H1 (cell line): Measurements from ENCODE around the gene NEGR1. TPM values are rescaled to one million over a fixed set of nuclear protein-coding genes. Genes with fewer than 3 reads are reported as not detected.

Source experiments
- CTCF ChIA-PET: fragments of 300-600 bp; sonication (Branson Sonifier 250); formaldehyde crosslinking; loops from one replicate; lab custom pipeline; 2021; ENCODE audit not compliant: partially characterized antibody; lab: Charles Lee
- POLR2A ChIA-PET: fragments of 300-600 bp; sonication (Branson Sonifier 250); formaldehyde crosslinking; loops from one replicate; lab custom pipeline; 2021; ENCODE audit warnings: inconsistent platforms; ENCODE audit not compliant: partially characterized antibody; lab: Charles Lee
- DNase-seq, 2 experiments: peaks; one replicate each; pipeline versions ENCODE4 v3.0.0 to v3.0.0-alpha.2; 2010 to 2022; ENCODE audit warnings: low spot score in 2 of 2, low read depth in 1 of 2, mixed read lengths in 1 of 2
- FAIRE-seq: peaks from 2 replicates; lab custom pipeline; 2011; peaks lifted over from hg19 to GRCh38; lab: Jason Lieb, UNC
- H2AFZ ChIP-seq: 2 replicates; pipeline ENCODE4 v1.8.1; 2012; ENCODE audit warnings: low read length, inconsistent platforms
- H2AK5ac ChIP-seq: 2 replicates; pipeline ENCODE4 v1.6.1; 2013; ENCODE audit warnings: low read depth, low read length
- H2BK120ac ChIP-seq: replicated peaks from 2 replicates; pipeline ENCODE3; 2013; ENCODE audit warnings: low read depth, low read length, inconsistent platforms
- H2BK12ac ChIP-seq: 2 replicates; pipeline ENCODE4 v1.6.1; 2013; ENCODE audit warnings: low read depth, low read length
- H2BK15ac ChIP-seq: 2 replicates; pipeline ENCODE4 v1.6.1; 2013; ENCODE audit warnings: low read length
- H2BK20ac ChIP-seq: 2 replicates; pipeline ENCODE4 v1.6.1; 2013; ENCODE audit warnings: low read length
- H2BK5ac ChIP-seq: 2 replicates; pipeline ENCODE4 v1.6.1; 2013; ENCODE audit warnings: low read depth, low read length
- H3K14ac ChIP-seq: 2 replicates; pipeline ENCODE4 v1.6.1; 2013; ENCODE audit warnings: inconsistent platforms; ENCODE audit not compliant: insufficient read length
- H3K18ac ChIP-seq: 2 replicates; pipeline ENCODE4 v1.6.1; 2013; ENCODE audit warnings: low read length; ENCODE audit errors: extremely low read depth
- H3K23ac ChIP-seq: 2 replicates; pipeline ENCODE4 v1.6.1; 2013; ENCODE audit warnings: inconsistent platforms; ENCODE audit not compliant: insufficient read length
- H3K23me2 ChIP-seq: 2 replicates; pipeline ENCODE4 v1.6.1; 2013; ENCODE audit warnings: low read depth, low read length
- H3K27ac ChIP-seq: 2 replicates; pipeline ENCODE4 v1.6.1; 2011; ENCODE audit warnings: low read depth, low read length, inconsistent platforms
- H3K27me3 ChIP-seq, 4 experiments: replicated peaks in 1 of 4; 1 replicate in 1 of 4; 2 replicates in 3 of 4; pipeline versions ENCODE4 v1.6.1 to v1.8.1; 2011 to 2013; ENCODE audit warnings: low read length in 3 of 4, mild to moderate bottlenecking in 3 of 4, inconsistent platforms in 2 of 4, mixed read lengths in 2 of 4, moderate library complexity in 1 of 4; ENCODE audit not compliant: control insufficient read depth in 3 of 4, insufficient read depth in 3 of 4; ENCODE audit errors: extremely low read depth in 1 of 4
- H3K36me3 ChIP-seq, 4 experiments: 2 replicates each; pipeline versions ENCODE4 v1.6.1 to v1.8.1; 2011 to 2013; ENCODE audit warnings: mild to moderate bottlenecking in 4 of 4, low read length in 3 of 4, moderate library complexity in 2 of 4, control low read depth in 1 of 4, inconsistent platforms in 1 of 4; ENCODE audit not compliant: insufficient read depth in 4 of 4, control insufficient read depth in 2 of 4
- H3K4ac ChIP-seq: replicated peaks from 2 replicates; pipeline ENCODE3; 2013; ENCODE audit warnings: low read length, low read depth, mixed read lengths, inconsistent platforms; ENCODE audit not compliant: insufficient read length
- H3K4me1 ChIP-seq, 4 experiments: replicated peaks in 1 of 4; 1 replicate in 1 of 4; 2 replicates in 3 of 4; pipeline versions ENCODE4 v1.6.1 to v1.8.1; 2011 to 2013; ENCODE audit warnings: low read length in 3 of 4, inconsistent platforms in 2 of 4, mixed read lengths in 1 of 4; ENCODE audit not compliant: insufficient read depth in 4 of 4, control insufficient read depth in 3 of 4
- H3K4me2 ChIP-seq, 2 experiments: 2 replicates each; pipeline versions ENCODE4 v1.6.1 to v1.8.1; 2011 to 2013; ENCODE audit warnings: low read depth in 2 of 2, low read length in 2 of 2, control low read depth in 1 of 2, inconsistent platforms in 1 of 2, mild to moderate bottlenecking in 1 of 2; ENCODE audit not compliant: insufficient read depth in 1 of 2
- H3K4me3 ChIP-seq, 4 experiments: fragments of 200-600, 300-600 bp in 1 of 4; sonication (generic), shearing (Covaris generic), sonication (Bioruptor Twin) in 1 of 4; 2 replicates each; pipeline versions ENCODE4 v1.5.1 to v1.8.1; 2011 to 2016; ENCODE audit warnings: low read length in 4 of 4, low read depth in 3 of 4, control low read depth in 2 of 4, inconsistent platforms in 2 of 4, mild to moderate bottlenecking in 2 of 4, mixed read lengths in 1 of 4, moderate library complexity in 1 of 4; ENCODE audit not compliant: insufficient read depth in 2 of 4; ENCODE audit errors: extremely low read depth in 1 of 4
- H3K56ac ChIP-seq: replicated peaks from 2 replicates; pipeline ENCODE3; 2013; ENCODE audit warnings: low read depth, mild to moderate bottlenecking, mixed read lengths, low read length, inconsistent platforms; ENCODE audit not compliant: insufficient read length
- H3K79me1 ChIP-seq: 2 replicates; pipeline ENCODE4 v1.6.1; 2013; ENCODE audit warnings: low read depth, low read length, control low read depth
- H3K79me2 ChIP-seq, 2 experiments: 2 replicates each; pipeline versions ENCODE4 v1.6.1 to v1.8.1; 2012 to 2013; ENCODE audit warnings: low read length in 2 of 2, mild to moderate bottlenecking in 2 of 2, inconsistent platforms in 1 of 2; ENCODE audit not compliant: insufficient read depth in 2 of 2, control insufficient read depth in 1 of 2
- H3K9ac ChIP-seq, 4 experiments: replicated peaks in 1 of 4; 1 replicate in 1 of 4; 2 replicates in 3 of 4; pipeline versions ENCODE4 v1.6.1 to v1.8.1; 2011 to 2013; ENCODE audit warnings: low read depth in 3 of 4, low read length in 3 of 4, control low read depth in 2 of 4, mild to moderate bottlenecking in 2 of 4, moderate library complexity in 2 of 4, inconsistent platforms in 1 of 4; ENCODE audit errors: extremely low read depth in 1 of 4
- H3K9me3 ChIP-seq, 2 experiments: 2 replicates each; pipeline versions ENCODE4 v1.6.1 to v1.8.1; 2012 to 2013; ENCODE audit warnings: mild to moderate bottlenecking in 2 of 2, moderate library complexity in 2 of 2, control low read depth in 1 of 2, inconsistent platforms in 1 of 2, low read depth in 1 of 2, low read length in 1 of 2, mixed read lengths in 1 of 2; ENCODE audit not compliant: insufficient read depth in 2 of 2
- H4K20me1 ChIP-seq, 2 experiments: replicated peaks in 1 of 2; 2 replicates each; pipeline versions ENCODE3 to v1.8.1; 2011 to 2013; ENCODE audit warnings: inconsistent platforms in 2 of 2, low read length in 2 of 2, mild to moderate bottlenecking in 1 of 2; ENCODE audit not compliant: insufficient read depth in 2 of 2, control insufficient read depth in 1 of 2
- H4K5ac ChIP-seq: 2 replicates; pipeline ENCODE4 v1.6.1; 2013; ENCODE audit warnings: low read length, low read depth, mixed read lengths, inconsistent platforms; ENCODE audit not compliant: insufficient read length
- H4K8ac ChIP-seq: 2 replicates; pipeline ENCODE4 v1.8.0; 2013; ENCODE audit warnings: mild to moderate bottlenecking, moderate library complexity, low read length, inconsistent platforms; ENCODE audit not compliant: insufficient read depth; ENCODE audit errors: extremely low read depth
- H4K91ac ChIP-seq: replicated peaks from 2 replicates; pipeline ENCODE3; 2013; ENCODE audit warnings: low read length, mixed read lengths, inconsistent platforms; ENCODE audit not compliant: insufficient read length
- WGBS, 2 experiments: shearing (Covaris generic) in 1 of 2; methylation state at CpG; one replicate each; pipeline versions ENCODE4 v1.1.6 to v1.1.7; 2013 to 2015; ENCODE audit warnings: low lambda C conversion rate in 2 of 2, mixed read lengths in 2 of 2, inconsistent platforms in 1 of 2, low coverage in 1 of 2, missing lambda C conversion rate in 1 of 2; ENCODE audit not compliant: insufficient replicate concordance in 2 of 2, insufficient coverage in 1 of 2, insufficient read length in 1 of 2; ENCODE audit errors: extremely low coverage in 1 of 2, missing lambda C conversion rate in 1 of 2; 5-methylcytosine and 5-hydroxymethylcytosine counted together
- polyA plus RNA-seq, 7 experiments: library from polyadenylated mRNA; depleted of rRNA in 3 of 7; stranded (reverse) in 5 of 7; unstranded in 2 of 7; fragments of >200 nt in 5 of 7; fragments of 200-250 nt in 2 of 7; gene quantifications; 1 replicate in 5 of 7; 2 replicates in 1 of 7; 4 replicates in 1 of 7; pipeline versions ENCODE4 v1.2.1 to v1.2.3, GENCODE V29; 2011 to 2013; ENCODE audit warnings: missing spikeins in 2 of 7, mixed read lengths in 2 of 7
- total RNA-seq: library from RNA; stranded (reverse); fragmentation: NEBNext Ultra II Directional; extraction: Animal tissue kit (Norgen Biotek cat#: 25700); gene quantifications from 2 replicates; pipeline ENCODE4 v1.2.1, GENCODE V29; 2021

Gene NEGR1
- total and polyA plus RNA-seq, 2 of the 8 experiments (the other 6 are each of a cell fraction or from before 2014, with no cell fraction given): 0.71 to 1.3 TPM

DNA sequence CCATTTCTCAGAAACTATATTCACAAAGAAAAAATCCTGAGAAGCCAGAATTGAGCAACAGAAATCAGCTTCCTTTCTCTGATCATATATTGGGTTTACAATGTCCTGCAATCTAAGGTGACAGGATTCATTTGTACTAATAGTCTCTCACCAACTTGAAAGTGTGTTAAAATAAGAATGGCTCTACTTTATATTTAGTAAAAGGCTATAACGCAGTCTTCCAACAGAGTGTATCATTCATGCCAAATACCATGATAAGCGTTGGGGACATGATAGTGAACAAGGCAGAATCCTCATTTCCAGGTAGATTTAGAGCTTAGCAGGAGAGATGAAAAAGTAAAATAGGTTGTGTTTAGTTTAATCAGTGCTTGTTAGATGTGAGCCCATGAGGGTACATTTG, 682.3 kb downstream of the NEGR1 start:
- CTCF ChIA-PET: interaction anchor here (1.8 kb wide), 1 partner anchor 66 kb away, joined by 3 read pairs; no protein-coding TSS in a partner anchor

More for the DNA sequence above, 682.3 kb downstream of the NEGR1 start:
- H3K4ac ChIP-seq: no peak overlapping the region
- H3K27me3 ChIP-seq: no peaks in the 10 kb centered on the region
- no peak overlapping the region for H3K4me2 ChIP-seq
- H3K36me3 ChIP-seq: no peaks in the 10 kb centered on the region
- WGBS, 2 experiments: 100% methylated on average over 2 of the region's 2 CpGs; no CpG with 5 or more reads in 1 of the 2 experiments
- H2BK5ac ChIP-seq: no peak overlapping the region
- H2AFZ ChIP-seq: no peak overlapping the region
- H4K5ac ChIP-seq: no peak overlapping the region
- H4K20me1 ChIP-seq: no peaks in the 10 kb centered on the region
- no peak overlapping the region for H3K56ac ChIP-seq
- no peaks in the 10 kb centered on the region for H3K9me3 ChIP-seq
- H3K23me2 ChIP-seq: no peaks in the 10 kb centered on the region
- no peak overlapping the region for H2BK15ac ChIP-seq
- H3K18ac ChIP-seq: no peak overlapping the region
- H2BK120ac ChIP-seq: no peak overlapping the region
- H3K4me3 ChIP-seq: no peak overlapping the region
- POLR2A ChIA-PET: no interaction called here
- no peak overlapping the region for H3K14ac ChIP-seq
- no peak overlapping the region for H2BK12ac ChIP-seq
- no peak overlapping the region for H4K91ac ChIP-seq
- H3K27ac ChIP-seq: no peak overlapping the region
- no peak overlapping the region for H2BK20ac ChIP-seq
- no peak overlapping the region for H3K23ac ChIP-seq
- H4K8ac ChIP-seq: no peak overlapping the region
- H3K9ac ChIP-seq: no peak overlapping the region
- FAIRE-seq: no peak
- no peak for DNase-seq
- H2AK5ac ChIP-seq: no peak overlapping the region
- H3K4me1 ChIP-seq: no peaks in the 10 kb centered on the region
- H3K79me1 ChIP-seq: no peaks in the 10 kb centered on the region
- H3K79me2 ChIP-seq: no peaks in the 10 kb centered on the region
